Fibroblast of upper back skin (primary cell): ENCODE data around the gene DNMT3A.

Experiments
- DNase-seq: peaks from one replicate; pipeline ENCODE4 v3.0.0-alpha.2; 2013

DNMT3A gene

DNA sequence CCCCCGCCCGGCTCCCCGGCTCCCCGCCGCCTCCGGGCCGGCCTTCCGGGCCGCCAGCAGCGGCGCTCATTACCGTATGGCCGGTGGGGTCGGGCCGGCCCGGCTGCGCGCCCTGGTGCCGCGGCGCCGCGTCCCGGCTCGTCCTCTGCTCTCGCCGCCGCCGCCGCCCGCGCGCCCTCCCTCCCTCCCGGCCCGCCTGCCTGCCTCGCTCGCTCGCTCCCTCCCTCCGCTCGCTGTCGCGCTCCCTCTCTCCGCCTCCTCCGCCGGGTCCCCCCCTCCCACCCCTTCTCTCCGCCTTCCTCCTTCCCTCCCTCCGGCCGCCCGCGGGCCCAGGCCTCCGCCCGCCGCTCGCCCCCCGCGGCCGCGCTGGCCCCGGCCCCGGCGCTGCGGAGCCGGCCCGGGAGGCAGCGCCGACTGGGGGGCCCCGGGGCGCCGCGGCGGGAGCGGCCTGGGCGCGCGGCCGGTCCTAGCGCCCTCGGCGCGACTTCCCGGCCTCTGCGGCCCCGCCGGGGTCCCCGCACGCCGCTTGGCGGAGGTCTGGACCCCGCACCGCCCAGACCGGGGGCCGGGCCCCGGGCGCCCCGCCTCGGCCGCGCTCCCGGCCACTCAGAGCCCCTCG, at the start of gene DNMT3A:
TSS of gene DNMT3A (minus strand) at position 173 of the 619 bp plus-strand sequence. CDS start 27,941 bp downstream, outside the sequence.
- peak; percentile 66 for DNase-seq

DNA sequence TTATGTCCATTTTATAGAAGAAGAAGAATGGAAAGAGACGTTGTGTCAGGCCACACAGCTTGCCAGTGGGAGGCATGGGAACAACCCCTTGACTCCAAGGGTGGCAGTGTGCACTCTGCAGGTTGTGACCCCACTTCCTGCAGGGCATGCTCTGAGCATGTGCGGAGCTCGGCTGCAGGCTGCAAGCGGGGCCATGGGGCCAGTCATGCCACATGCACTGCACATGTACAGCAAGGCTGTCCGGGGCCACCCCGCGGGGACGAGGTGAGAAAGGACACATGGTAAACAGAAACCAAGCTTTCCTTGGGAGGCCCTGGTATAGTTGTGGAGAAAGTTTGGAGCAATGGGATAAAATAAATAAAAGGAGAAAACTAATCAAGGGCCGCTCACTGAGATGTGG, 47.4 kb upstream of the DNMT3A start:
- no peak for DNase-seq

DNA sequence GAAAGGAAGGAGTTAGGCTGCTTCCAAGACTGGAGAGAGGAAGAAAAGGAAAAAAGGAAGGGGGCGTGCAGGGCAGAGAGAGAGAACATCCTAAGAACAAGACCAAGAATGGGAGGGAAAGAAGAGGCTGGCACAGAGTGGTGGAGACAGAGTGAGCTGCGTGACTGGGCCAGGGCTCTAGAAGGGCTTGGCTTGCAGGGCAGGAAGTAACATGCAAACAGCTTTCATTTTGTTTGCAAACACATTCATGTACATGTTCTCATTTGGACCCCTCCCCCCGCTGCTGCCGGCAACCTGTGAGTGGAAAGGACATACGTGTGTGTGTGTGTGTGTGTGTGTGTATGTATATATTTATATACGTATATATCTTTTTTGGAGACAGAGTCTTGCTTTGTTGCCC, 46.8 kb upstream of the DNMT3A start:
- DNase-seq, result no peak

GRCh38 chr2:25387876-25388449, 46.2 kb upstream of the DNMT3A start:
- DNase-seq, result no peak

- DNase-seq, result no peak
Observed at GRCh38 chr2:25386971-25387875, 45.5 kb upstream of the DNMT3A start.

GRCh38 chr2:25385910-25386309, 44.2 kb upstream of the DNMT3A start:
- DNase-seq, result no peak

DNA sequence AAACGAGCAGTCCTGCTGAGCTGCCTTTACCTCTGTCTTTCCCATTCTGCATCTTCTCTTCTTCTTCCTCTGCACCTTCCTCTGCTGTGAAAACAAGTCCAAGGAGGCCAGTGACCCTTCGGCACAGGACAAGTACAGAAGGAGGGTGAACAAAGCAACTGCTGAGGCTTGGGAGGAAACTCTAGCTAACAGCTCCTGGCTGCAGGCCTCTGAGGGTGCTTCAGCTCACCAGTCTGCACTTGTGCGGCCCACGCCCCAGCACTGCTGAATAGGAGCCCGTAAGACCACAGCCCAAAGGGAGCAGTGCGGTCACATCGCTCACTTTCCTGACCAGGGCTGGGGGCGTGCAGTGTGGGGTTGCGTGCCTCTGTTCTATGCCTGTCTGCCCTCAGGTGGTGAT, 42.1 kb upstream of the DNMT3A start:
- no peak for DNase-seq

DNA sequence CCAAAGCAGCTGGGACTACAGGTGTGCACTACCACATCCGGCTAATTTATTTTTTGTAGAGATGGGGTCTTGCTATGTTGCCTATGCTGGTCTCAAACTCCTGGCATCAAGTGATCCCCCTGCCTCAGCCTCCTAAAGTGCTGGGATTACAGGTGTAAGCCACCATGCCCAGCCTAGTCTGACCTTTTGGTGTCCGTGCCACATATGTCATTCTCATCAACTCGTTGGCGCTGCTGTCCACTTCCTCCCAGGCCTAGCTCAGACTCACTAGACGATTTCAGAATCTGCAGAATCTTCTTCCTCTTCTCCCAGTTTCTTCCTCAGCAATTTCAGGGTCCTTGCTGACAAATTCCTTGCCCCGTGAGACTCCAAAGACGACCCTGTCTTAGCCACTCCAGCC, 39.8 kb upstream of the DNMT3A start:
- DNase-seq, result no peak

GRCh38 chr2:25380586-25381375, 39.1 kb upstream of the DNMT3A start:
- no peak for DNase-seq

DNA sequence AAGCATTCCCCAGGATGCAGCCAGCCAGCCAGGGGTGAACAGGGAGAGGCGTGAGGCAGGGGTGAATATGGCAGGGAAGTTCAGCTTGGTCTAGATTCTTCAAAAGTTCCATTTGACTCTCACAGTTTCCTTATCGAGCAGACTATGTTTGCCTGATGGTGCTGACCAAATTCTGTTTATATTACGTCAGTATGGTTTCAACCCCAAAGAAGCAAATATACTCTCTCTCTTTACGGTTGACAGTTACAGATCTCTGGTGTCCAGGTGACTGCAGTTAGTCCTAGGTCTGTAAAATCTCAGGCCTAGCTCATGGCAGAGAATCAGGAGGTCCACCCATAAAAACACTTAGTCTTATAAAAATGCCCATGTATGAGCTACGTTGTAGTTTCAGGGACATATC, 38.3 kb upstream of the DNMT3A start:
- no peak for DNase-seq

DNA sequence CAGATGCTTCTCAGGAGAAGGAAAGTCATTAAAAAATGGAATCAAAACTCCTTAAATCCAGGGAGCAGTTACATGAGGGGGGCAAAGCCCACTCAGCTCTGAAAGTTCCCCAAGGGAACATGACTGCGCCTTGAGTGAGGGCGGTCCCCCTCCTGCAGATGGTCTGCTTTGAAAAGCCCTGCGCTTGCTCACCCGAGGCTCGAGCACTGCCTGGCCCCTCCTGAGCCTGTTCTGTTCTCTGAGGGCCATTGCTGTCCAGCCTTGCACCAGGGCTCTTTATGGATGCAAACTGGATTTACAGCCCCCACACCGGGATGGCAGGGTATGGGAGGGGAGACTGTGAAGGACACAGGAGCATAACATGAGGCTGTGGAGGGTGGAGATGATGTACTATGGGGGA, 37.8 kb upstream of the DNMT3A start:
- DNase-seq, result no peak

DNA sequence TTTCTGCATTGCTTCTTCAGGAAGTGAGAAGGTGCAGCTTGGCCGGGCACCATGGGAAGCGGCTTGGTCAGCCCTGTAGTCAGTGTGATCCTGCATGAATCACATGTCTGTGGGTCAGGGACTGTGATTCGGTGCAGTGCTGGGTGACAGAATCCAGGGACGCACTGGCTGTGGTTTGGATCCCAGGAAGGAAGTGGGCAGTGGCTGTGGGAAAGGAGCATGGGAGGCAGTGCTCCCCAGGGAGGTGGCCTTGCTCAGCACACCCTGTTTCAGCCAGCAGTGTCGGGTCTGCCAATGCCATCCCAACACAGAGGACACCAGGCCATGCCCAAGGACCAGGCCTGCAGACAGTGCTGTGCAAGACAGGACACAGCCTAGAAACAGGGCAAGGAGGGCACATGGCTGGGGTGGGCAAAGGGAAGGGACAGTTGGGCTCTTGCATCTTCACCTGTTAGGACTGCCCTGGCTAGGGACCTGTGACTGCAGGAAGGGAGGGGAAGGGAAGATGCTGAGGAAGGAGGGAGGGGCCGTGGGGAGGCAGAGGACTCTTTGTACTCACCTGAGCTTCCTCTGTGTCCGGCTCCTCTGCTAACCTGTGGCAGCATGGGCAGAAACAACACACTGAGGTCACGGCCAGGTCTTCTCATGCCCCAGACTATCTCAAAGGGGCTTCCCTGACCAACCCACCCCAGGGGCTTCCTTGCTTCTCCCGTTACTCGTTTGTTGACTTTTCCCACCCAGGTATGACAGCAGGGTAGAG, 37.2 kb upstream of the DNMT3A start:
- peak; percentile 14 for DNase-seq

- DNase-seq, result no peak
Observed at GRCh38 chr2:25377822-25378421, 36.2 kb upstream of the DNMT3A start.

DNA sequence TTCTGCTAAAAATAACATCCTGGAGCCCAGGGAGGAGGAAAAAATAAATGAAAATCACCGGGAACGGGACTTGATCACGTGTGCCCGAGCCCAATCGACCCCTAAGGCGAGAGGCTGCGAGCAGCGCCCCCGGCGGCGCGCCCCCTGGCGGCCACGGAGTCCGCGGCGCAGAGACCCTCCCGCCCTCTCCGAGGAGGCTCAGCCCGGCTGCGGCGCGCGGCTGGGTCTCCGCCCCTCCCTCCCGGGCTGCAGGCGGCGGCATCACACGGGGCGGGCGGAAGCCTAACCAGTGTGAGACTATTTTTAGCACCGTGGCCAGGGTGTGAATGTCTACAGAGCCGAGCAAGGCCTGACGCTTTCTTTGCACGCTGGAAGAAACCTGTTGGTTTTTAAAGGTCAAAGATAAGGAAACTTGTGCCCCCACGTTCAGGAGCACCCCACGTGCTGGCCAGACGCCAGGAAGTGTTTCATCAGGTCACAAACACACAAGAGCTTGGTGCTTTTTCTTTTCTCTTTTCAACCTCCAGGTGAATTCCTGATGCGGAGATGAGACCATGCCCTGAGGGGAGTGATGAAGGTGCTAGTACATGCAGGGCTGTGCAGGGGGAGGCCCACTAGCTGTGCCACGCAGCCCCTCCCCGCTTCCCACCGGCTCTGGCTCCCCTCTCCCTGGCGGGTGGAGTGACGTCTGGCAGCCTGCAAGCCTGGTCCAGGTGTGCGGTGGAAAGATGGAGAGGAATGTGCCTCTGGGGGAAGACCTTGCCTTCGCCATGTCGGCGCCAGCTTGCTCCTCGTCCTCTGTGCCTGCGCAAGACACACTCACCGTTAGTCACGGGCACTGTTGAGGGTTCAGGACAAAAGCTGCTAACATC, 35.3 kb upstream of the DNMT3A start:
- peak; percentile 89 for DNase-seq

- no peak for DNase-seq
Observed at GRCh38 chr2:25375989-25376545, 34.3 kb upstream of the DNMT3A start.

- no peak for DNase-seq
Observed at GRCh38 chr2:25375371-25375988, 33.8 kb upstream of the DNMT3A start.

- DNase-seq, result no peak
Observed at GRCh38 chr2:25374827-25375226, 33.1 kb upstream of the DNMT3A start.

DNA sequence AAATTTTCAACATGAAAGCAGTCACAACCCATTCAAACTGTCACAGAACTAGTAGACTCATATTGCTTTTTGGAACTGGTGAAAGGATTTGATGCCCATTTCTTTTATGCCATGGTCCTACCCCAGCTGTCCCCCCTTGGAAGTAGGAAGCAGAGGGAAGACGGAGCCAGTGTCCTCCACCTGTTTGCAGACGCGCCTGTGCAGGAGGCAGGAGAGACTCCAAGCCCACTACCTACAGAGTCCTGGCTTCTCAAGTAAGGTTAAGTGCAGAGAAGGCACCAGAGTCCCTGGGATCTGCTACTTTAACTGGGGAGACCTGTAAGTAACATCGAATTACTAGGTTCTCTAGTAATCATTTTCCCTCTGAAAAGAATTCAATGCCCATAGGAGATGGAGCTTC, 32.7 kb upstream of the DNMT3A start:
- no peak for DNase-seq

DNA sequence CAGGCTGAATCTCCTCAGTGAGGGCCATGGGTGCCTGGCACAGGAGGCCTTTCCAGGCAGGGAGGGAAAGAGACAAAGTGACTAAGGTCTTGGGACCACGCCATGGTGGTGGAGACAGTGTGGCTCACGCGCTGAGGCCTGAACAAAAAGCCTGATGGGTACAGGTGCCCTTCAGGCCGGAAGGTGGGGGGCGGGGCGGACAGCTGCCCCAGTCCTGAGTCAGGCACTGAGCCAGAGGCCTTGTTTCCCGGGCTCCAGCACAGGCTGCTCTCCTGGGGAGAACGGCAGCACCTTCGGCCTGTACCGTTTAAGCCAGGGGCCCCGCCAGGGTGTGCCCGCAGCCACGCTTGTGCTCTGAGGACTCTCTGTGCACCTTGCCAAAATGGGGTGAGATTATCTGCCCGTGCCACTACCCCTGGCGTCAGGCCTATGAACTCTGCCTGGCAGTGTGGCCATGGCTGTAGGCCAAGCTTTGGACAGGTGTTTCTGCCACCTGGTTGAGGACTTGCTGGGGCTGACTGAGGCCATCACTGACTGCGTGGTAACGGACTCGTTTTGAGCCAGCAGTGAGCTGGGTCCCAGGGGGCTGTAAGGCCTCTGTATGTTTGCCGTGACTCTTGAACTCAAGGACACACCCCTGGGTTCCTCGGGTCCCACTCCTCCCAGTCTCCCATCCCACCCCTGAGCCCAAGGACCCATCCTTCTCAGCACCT, 31.7 kb upstream of the DNMT3A start:
- no peak for DNase-seq
